Endometrium (tissue), 2 donors: ENCODE results near the gene YBX2.
"Not testable (repeated sequence)": the region's sequence is repeated elsewhere in the genome, so short reads cannot be mapped to it uniquely, and the experiment has no call there.

Experiments used
- FAIRE-seq: peaks from 2 replicates; lab custom pipeline; 2012; peaks lifted over from hg19 to GRCh38; lab: Jason Lieb, UNC
- donor health status: control.
- donor health status: control.

The YBX2 gene

DNA sequence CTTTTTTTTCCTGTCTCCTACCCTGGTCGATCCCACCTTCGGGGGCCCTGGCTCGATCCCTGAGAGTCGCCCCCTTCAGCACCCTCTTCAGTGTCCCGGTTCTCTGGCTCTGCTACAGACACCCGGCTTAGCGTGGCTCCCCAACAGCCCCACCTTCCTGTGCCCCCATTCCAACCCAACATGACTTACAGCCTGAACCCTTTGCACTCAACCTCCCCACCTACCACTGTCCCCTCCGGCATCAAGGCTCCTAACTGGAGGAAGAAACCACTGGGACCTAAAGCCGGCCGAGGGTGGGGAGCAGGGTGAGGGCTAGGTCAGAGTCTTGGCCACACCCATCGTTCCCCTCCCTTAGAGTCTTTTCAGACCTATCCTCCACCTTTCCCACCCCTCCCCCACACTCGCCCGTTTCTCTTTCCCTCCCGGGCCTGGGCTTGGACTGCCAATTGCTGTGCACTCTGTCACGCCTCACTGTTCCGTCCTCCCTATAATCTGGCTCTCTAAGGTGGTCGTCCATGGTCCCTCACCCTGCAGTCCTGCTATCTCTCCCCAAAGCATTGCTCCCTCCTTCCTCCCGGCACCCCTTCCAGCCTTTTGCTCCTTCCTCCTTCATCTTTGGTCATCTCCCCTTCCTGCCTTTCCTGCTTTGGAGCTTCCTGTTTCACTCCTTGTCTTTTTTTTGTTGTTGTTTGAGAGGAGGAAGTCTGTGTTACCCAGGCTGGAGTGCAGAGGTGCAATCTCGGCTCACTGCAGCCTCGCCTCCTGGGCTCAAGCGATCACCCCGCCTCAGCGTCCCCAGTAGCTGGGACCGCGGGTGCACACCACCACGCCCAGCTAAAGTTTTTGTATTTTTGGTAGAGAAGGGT is 31.3 kb downstream of the YBX2 start:
- FAIRE-seq, result no peak

DNA sequence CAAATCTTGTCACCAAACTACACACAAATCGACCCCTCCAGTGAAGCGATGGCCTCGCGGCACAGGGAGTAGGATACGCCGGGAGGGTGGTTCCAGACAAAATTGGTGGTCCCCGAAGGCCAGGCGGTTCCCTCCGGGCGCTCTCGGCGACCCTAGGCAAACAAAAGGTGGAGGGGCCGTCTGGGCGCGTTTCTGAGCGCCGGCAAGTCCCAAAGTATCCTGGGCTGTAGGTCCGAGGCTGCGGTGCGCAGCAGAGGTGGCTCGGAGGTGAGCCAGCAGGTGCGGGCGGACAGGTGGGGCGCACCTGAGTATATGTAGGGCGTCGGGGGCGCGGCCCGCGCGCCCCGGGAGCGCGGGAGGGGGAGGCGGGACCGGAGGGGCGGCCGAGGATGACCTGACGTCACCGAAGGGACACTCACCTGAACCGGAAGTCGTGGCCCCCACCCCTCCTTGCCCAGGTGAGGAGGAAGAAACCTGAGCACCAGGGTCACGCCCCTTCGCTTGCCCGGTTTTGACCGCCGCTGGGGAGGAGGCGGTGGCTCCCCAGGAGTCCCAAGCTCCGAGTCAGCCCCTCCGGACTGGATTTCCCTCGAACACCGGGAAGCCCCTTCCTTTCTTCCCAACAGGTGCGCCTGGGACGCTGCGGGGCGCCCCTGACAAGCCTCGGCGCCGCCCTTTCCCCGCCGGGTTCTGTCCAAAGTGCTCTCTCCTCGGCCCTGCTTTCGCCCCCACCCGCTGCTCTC is 32.1 kb downstream of the YBX2 start, which contains the start of gene CLDN7:
TSS of gene CLDN7 (minus strand) at position 287 of the 743 bp plus-strand sequence. CDS start 435 bp downstream, outside the sequence.
- FAIRE-seq, result no peak

DNA sequence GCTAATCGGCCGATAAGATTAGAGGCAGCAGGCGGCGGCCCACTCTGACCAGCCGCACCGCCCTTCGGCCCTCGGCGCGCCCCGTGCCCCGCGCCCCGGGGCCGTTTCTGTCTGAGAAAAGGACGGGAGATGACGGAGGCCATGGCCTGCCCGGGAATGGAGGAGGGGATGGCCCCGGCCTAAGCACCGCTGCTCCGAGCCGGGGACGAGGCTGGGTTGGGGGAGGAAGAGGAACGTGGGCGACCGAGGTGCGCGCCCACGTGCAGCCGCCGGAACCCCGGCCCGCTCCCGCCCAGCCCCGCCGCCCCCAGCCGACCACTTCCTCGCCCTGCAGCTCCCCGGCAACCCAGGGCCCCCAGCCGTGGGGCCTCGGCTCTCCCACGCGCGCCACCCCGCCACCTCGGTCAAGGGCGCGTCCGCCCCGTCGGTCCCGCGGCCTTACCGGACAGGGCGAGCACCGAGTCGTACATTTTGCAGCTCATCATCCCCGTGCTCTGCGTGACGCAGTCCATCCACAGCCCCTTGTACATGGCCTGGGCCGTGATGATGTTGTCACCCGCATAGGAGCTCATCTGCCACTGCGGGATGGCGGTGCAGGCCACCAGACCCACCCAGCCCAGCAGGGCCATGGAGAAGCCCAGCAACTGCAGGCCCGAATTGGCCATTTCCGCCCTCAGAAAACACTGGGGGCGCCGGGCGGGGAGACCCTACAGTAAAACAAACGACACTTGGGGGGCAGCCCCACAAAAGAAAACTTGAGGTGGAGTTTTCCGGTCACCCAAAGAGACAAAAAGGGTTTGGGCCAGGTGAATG is 32.9 kb downstream of the YBX2 start:
- FAIRE-seq, result no peak

DNA sequence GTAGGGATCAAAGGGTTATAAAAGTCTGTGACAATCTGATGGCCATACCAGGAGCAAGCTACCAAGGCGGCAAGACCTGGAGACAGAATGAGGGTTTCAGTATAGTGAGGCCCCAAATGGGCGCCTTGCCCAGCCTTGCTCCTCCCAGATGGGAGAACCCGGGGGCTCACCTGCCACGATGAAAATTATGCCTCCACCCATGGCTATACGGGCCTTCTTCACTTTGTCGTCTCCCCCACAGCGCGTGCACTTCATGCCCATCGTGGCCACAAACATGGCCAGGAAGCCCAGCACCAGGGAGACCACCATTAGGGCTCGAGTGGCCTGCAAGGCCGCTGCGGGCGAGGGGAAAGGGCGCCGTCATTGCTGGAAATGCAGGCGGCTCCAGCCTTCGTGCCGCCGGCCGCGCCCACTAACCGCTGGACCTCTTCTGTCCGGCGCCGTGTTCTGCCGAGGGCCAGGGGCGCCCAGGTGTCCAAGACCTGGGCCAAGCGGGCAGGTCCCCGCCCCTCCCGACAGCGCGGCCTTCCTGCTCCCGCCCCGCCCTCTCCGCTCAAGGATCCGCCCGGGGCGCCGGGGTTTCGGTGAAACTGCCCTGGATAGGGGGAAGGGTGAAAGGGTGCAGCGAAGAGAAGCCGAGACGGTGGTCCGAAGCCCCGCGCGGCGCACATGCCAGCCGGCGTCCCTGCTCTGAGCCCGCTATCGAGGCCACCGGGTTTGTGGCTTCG is 33.6 kb downstream of the YBX2 start:
- no peak for FAIRE-seq

DNA sequence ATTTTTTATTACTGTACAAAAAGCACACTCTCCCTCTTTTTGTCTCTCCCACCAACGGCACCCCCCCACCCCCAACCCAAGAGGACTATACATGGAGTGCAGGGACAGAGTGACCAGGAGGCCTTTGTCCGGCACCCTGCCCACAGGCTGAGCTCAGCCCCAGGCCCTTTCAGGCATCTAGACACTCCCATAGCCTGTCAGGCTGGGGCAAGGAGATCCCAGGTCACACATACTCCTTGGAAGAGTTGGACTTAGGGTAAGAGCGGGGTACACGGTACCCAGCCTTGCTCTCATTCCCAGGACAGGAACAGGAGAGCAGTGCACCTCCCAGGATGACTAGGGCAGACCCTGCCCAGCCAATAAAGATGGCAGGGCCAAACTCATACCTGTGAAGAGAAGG is 34.3 kb downstream of the YBX2 start:
- no peak for FAIRE-seq

DNA sequence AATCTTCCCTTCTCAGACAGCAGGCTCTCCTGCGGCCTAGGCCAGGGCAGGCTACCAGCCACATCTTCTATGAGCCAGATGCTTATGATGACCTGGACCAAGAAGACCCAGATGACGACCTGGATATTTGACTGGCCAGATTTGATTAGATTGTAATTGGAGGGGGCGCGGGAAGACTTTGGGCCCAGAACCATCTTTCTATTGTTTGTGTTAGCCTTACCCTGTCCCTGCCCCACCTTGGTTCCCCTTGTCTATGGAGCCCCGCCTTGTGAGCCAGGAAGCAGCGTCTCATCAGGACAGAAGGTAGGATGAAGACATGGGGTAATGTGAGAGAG is 34.9 kb downstream of the YBX2 start:
- no peak for FAIRE-seq

DNA sequence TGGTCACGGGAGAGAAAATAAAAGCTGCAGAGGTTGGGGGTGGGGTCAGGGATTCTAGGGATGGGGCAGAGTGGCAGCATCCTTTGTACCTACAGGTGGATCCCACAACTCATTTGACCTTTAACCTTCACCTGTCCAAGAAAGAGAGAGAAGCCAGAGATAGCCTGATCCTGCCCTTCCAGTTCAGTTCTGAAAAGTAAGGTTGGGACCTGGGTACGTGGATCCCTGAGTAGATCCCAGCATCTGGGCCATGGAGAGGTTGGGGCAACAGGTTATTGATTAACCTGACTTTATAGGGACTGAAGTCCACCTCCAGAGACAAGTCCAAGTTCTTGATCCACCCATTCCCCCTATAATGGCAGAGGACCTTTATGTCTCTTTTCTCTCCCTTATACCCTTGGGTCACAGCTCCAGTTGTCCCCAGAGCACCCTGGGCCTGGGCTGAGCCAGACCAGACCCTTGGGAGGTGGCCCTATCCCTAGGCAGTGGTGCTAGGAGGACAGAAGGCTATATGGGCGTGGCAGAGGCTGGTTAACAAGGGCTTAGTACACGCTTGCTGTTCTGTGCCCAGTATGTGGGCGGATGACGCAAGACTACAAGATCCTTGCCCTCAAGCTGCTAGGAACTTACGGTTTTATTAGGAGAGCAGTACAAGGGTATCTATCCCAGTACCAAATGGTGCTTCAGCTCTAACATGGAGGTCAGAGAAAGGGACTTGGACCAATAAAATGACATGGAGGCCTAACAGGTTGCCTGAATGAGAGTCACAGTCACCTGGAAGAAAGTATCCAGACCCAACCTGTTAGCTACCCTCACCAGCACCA is 35.5 kb downstream of the YBX2 start:
- no peak for FAIRE-seq

DNA sequence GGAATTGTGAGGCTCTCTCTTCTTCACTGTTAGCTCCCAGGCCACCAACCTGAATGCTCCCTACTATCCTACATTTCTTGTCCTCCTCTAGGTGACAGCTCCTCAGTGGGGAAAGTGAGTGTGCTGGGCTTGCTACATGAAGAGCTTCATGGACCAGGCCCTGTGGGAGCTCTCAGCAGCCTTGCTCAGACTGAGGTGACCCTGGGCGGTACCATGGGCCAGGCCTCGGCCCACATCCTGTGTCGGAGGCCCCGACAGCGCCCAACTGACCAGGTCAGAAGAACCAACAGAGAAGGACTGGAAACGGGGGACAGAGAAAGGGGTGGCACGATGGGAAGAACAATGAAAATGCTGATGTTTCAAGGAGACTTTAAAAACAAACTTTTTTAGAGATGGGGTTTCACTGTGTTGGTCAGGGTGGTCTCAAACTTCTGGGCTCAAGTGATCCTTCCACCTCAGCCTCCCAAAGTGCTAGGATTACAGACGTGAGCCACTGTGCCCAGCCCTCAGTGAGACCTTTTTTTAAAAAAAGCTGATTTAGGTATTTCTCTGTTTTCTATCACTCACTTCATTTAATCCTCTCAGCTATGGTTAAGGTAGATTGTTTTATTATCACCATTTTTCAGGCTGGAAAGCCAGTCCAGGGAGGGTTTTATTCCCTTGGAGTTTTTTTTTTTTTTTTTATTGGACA is 37.5 kb downstream of the YBX2 start:
- FAIRE-seq, result no peak

DNA sequence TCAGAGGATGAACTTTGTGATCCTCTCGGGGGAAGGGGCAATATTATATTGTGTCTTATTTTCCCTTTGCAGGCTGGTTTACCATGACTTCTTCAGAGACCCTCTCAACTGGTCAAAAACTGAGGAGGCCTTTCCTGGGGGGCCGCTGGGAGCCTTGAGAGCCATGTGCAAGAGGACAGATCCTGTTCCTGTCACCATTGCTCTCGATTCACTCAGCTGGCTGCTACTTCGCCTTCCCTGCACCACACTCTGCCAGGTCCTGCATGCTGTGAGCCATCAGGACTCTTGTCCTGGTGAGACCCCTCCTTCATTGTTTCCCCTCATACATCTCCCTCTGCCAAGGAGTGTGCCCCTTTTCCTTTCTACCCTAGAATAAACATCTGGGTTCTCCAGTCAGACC is 39.9 kb downstream of the YBX2 start:
- no peak for FAIRE-seq

DNA sequence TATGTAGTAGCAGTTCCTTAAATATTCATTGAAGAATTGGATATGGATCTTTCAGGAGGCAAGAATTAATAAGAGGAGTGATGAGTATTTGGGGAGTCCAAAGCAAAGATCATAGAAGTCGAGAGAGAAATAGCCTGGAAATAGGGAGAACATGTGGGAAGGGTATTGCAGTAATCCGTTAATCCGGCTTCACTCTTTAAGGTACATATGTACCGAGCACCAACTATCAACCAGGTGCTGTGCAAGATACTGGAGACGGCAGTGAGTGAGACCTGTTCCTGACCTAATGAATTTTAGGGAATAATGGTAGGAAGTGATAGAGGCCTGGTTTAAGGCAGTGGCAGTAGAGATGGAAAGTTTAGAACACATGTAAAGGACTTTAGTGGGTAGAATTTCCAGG is 41.4 kb downstream of the YBX2 start:
- no peak for FAIRE-seq

DNA sequence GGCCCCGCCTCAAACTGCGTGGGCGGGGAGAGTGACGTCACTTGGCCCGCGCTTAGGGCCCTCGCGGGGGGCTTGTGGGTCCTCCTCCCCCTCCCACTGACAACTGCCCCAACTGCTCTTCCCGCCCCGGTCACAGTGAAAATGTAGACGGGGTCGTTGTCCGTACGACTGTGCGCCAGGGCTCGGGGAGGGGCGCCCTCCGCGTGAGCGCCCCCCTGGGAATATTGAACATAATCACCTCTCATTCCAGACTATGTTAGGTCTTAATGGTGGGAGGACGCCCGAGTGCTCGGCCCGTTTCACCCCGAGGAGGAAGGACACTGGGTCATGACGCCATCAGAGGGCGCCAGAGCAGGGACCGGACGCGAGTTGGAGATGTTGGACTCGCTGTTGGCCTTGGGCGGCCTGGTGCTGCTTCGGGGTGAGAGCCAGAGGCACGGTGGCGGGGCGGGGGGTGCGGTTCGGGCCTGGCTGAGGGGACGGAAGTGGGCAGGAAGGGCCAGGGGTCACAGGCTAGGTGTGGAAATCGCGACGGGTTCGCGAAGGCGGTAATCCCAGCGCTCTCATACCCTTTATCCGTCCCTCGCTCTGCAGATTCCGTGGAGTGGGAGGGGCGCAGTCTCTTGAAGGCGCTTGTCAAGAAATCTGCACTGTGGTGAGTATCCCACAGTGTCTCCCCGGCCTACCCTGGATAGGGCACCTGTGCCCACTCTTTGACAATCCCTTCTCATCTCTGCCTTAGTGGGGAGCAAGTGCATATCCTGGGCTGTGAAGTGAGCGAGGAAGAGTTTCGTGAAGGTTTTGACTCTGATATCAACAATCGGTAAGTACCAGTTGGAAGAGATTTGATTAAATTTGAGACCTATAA is 42.0 kb downstream of the YBX2 start, which contains the start of gene ELP5:
TSS of gene ELP5 (plus strand) at position 40 of the 868 bp plus-strand sequence. CDS start at position 376, 336 bp downstream.
- FAIRE-seq, result no peak

DNA sequence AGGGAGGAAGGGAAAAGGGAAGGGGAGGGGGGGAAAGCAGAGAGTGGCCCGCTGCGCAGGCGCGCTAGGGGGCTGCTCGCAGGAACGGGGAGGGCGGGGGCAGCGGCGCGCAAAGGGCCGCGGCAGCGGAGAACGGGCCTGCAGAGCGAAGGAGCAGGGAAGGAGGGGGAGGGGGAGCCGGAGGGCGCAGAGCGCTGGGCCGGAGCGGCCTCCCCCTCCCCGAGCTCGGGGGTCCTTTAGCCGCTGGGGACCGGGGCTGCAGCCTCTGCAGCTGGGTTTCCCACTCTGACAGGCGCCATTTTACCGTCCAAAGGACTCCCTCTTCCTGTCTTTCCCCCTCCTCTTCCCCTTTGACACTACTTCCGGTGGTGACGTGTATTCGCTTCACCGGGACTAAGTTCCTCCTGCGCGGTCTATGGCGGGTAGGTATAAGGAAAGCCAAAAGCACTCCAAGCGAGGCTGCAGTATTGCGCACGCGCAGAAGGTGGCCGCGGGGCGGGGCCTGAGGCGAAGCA is 42.7 kb downstream of the YBX2 start, which contains the start of gene CTDNEP1:
TSS of gene CTDNEP1 (minus strand) at position 74 of the 515 bp plus-strand sequence. CDS start 438 bp downstream, outside the sequence.
- FAIRE-seq, result peak; percentile 97

DNA sequence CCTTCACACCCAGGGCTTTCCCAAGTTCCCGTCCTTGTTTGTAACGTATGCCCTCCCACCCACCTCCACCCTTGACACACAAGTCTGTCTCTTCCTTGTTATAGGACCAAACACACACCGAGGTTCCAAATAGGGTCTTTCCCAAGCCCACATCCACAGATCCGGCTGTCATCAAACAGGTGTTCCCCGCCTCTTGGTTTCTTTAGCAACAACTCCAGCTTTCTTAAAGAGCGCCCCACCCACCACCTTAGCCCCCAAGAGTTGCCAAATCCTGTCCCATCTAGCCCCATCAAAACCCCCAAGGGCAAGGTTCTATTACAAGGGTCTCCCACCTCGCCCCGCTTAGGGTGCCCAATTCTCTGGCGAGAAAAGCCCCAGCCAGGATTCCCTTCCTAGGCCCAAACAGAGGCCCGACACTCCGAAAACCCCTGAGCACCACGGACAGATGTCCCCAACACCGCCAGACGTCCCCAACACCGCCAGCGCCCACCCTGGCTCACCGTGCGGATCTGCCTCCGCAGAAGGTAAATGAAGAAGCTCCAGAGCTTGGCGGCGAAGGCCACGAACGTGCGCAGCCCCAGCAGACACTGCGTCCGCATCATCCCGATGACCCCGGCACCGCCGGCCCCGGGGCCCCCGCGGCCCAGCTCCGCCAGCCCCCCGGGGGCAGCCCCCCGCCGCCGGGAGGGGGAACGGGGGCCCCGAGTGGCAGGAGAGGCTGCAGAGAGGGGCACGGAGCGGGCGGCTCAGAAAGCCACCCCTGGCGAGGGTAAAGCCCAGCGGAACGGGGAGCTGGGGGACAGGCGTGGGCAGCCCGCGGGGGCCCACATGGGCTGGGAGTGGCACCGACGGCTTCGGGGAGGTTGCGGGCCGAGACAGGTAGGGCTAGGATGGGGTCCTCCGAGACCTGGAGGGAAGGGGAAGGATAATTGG is 43.5 kb downstream of the YBX2 start:
- no peak for FAIRE-seq

DNA sequence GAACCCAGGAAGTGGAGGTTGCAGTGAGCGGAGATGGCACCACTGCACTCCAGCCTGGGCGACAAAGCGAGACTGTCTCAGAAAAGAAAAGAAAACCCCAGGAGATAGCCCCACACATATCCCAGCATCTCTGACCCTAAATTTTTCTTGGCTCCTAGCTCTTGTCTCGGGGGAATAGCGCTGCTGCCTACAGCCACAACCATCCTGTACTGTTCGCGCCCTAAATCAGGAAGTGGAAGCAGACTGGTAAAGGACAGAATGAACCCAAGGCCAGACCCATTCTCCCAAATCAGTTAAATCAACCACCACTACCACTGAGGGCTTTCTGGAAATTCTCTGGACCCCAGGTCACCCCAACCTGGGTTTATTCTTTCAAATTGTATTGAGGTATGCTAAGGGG is 44.6 kb downstream of the YBX2 start:
- no peak for FAIRE-seq

DNA sequence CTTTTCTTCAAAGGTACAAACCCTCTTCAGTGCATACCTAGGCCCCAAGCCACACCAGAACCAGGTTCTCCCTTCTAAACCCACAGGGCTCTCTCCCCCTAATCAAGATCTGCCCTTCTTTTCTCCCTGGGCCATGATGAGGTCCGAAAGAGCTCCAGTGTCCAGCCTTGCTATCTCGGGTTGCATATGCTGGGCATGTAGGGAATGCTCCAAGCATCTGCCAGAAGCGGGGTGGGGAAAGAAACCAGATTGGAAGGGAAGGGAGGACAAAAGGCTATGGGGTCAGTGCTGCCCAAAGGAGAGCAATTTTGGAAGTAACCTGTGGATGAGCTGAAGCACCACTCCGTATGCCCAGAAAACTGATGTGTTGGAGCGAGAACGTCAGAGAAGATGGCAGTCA is 45.2 kb downstream of the YBX2 start:
- no peak for FAIRE-seq

DNA sequence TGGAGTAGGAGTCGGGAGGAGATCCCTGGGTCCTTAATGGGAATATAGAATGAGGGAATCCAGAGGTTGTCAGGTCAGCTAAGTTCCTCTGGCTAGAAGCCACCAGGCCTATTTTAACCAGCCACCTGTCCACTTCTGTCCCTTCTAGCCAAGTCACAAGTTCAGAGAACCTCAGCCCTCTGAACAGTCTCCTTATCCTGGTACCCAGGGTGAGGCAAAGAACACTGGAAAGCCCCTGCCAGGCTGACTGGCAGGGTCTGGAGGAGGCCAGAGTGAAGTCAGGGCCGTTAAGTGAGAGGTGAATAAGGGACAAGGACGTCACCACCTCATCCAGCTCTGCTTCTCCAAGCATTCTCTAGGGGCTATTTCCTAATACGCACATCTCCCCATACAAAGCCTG is 45.6 kb downstream of the YBX2 start:
- no peak for FAIRE-seq

DNA sequence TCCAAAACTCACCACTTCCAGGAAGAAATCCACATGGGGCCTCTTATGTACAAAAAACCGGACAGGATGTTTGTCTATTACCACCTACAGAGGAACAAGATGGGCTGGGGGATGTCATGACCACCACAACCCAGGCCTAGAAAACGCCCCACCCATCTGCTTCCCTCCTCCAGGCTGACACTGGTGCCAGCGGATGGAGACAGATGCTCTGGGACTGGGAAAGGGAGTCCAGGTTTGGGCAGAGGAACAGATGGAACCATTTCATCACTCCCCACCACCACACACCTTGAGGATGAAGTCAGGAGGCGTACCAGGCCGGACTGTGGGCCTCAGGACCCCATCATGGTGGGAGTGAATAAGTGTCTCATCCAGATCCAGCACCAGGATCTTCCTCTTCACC is 47.7 kb downstream of the YBX2 start:
- no peak for FAIRE-seq

DNA sequence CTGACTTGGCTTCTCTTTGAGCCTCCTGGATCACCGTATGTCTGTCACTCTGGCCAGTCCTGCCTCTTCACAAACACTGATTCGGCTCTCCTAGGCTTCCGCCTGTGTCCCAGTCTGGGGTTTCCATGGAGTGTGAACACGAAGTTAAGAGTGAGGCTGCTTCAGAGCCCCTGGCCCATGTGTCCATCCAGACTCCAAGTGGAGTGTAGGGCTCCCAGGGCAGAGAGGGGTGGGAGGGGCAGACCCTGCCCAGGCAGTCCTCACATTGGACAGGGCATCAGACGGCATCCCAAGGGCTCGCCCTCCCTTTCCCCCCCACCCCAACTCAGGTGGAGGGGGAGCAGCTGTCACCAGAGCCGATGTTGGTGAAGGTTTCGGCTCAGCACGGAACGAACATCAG is 50.6 kb downstream of the YBX2 start:
- FAIRE-seq, result not testable (repeated sequence)
